Endothelial cell of umbilical vein (primary cell): ENCODE results near the gene MAP3K14. TPM values are rescaled to one million over a fixed set of nuclear protein-coding genes. Genes with fewer than 3 reads are reported as not detected.

ENCODE experiments used
- BruUV-seq: library from RNA; stranded (reverse); fragments of 400-500 nt; replicated peaks from 2 replicates; lab custom pipeline; 2021; lab: Mats Ljungman, UMichigan
- CTCF ChIA-PET: fragments of 300-600, 350-600 bp; sonication (Branson Sonifier 250); formaldehyde crosslinking; loops from one replicate; lab custom pipeline; 2021; ENCODE audit warnings: antibody characterized with exemption, inconsistent platforms; lab: Charles Lee
- POLR2A ChIA-PET: fragments of 300-600, 350-600 bp; sonication (Branson Sonifier 250); formaldehyde crosslinking; loops from one replicate; lab custom pipeline; 2021; ENCODE audit warnings: antibody characterized with exemption, inconsistent platforms; lab: Charles Lee
- DNase-seq: peaks from one replicate; pipeline ENCODE4 v3.0.0-alpha.2; 2011; ENCODE audit warnings: low read depth, low spot score
- FAIRE-seq: peaks from 2 replicates; lab custom pipeline; 2011; peaks lifted over from hg19 to GRCh38; lab: Jason Lieb, UNC
- H2AFZ ChIP-seq: 2 replicates; pipeline ENCODE4 v1.6.0; 2012; ENCODE audit warnings: low read depth, low read length, control low read depth, inconsistent platforms
- H3K27ac ChIP-seq: 2 replicates; pipeline ENCODE4 v1.5.1; 2011; ENCODE audit warnings: low read depth, mild to moderate bottlenecking, control low read depth, low read length, moderate library complexity; ENCODE audit not compliant: insufficient read depth
- H3K27me3 ChIP-seq, 2 experiments: 2 replicates each; pipeline versions ENCODE4 v1.6.0 to v1.6.1; 2011; ENCODE audit warnings: low read length in 2 of 2, mixed read lengths in 1 of 2; ENCODE audit not compliant: control insufficient read depth in 2 of 2, insufficient read depth in 2 of 2
- H3K36me3 ChIP-seq, 2 experiments: 2 replicates in 1 of 2; 3 replicates in 1 of 2; pipeline ENCODE4 v1.5.1; 2011; ENCODE audit warnings: low read length in 2 of 2, mild to moderate bottlenecking in 1 of 2, moderate library complexity in 1 of 2; ENCODE audit not compliant: control insufficient read depth in 2 of 2, insufficient read depth in 2 of 2; ENCODE audit errors: extremely low read depth in 1 of 2
- H3K4me1 ChIP-seq: 3 replicates; pipeline ENCODE4 v1.5.1; 2011; ENCODE audit warnings: mild to moderate bottlenecking, low read length; ENCODE audit not compliant: control insufficient read depth, insufficient read depth; ENCODE audit errors: extremely low read depth
- H3K4me2 ChIP-seq: 2 replicates; pipeline ENCODE4 v1.6.1; 2011; ENCODE audit warnings: low read length, control low read depth, mixed read lengths; ENCODE audit not compliant: insufficient read depth
- H3K4me3 ChIP-seq, 3 experiments: fragments of 200-600 bp in 1 of 3; sonication (generic), shearing (Covaris generic) in 1 of 3; replicated peaks in 1 of 3; 2 replicates each; pipeline ENCODE4 v1.5.1; 2011 to 2016; ENCODE audit warnings: control low read depth in 3 of 3, low read length in 3 of 3, mild to moderate bottlenecking in 2 of 3, inconsistent platforms in 1 of 3, low read depth in 1 of 3, moderate library complexity in 1 of 3; ENCODE audit not compliant: insufficient read depth in 1 of 3
- H3K79me2 ChIP-seq: 2 replicates; pipeline ENCODE4 v1.6.0; 2012; ENCODE audit warnings: low read length, inconsistent platforms; ENCODE audit not compliant: control insufficient read depth, insufficient read depth
- H3K9ac ChIP-seq: replicated peaks from 2 replicates; pipeline ENCODE3; 2011; ENCODE audit warnings: low read length, control low read depth; ENCODE audit not compliant: insufficient read depth; ENCODE audit errors: extremely low read depth
- H3K9me1 ChIP-seq: replicated peaks from 3 replicates; pipeline ENCODE4 v1.6.0; 2011; ENCODE audit warnings: mild to moderate bottlenecking, low read length; ENCODE audit not compliant: control insufficient read depth, insufficient read depth; ENCODE audit errors: extremely low read depth
- H3K9me3 ChIP-seq: replicated peaks from 2 replicates; pipeline ENCODE4 v1.5.1; 2012; ENCODE audit warnings: low read length, inconsistent platforms; ENCODE audit not compliant: control insufficient read depth, insufficient read depth
- H4K20me1 ChIP-seq: replicated peaks from 2 replicates; pipeline ENCODE3; 2011; ENCODE audit warnings: mild to moderate bottlenecking, low read length; ENCODE audit not compliant: control insufficient read depth, insufficient read depth; ENCODE audit errors: extremely low read depth
- EZH2 ChIP-seq: IDR thresholded peaks from 2 replicates; pipeline ENCODE4 v1.6.1; 2012; ENCODE audit warnings: borderline replicate concordance, low read depth, mild to moderate bottlenecking, moderate library complexity, low read length, inconsistent platforms; ENCODE audit not compliant: severe bottlenecking
- FOS ChIP-seq: IDR thresholded peaks from 2 replicates; pipeline ENCODE4 v1.6.1; 2011; ENCODE audit warnings: mild to moderate bottlenecking, low read length, moderate library complexity, borderline replicate concordance; ENCODE audit not compliant: insufficient read depth
- GATA2 ChIP-seq: IDR thresholded peaks from 2 replicates; pipeline ENCODE4 v1.7.0; 2011; ENCODE audit warnings: low read depth, mild to moderate bottlenecking, moderate library complexity, mixed read lengths, low read length; ENCODE audit not compliant: insufficient read length, insufficient read depth
- JUN ChIP-seq: IDR thresholded peaks from 2 replicates; pipeline ENCODE4 v1.6.1; 2011; ENCODE audit warnings: borderline replicate concordance, low read depth; ENCODE audit not compliant: insufficient read length, insufficient read depth
- MYC ChIP-seq: IDR thresholded peaks from one replicate; pipeline ENCODE4 v1.6.1; 2011; ENCODE audit warnings: mild to moderate bottlenecking, low read depth, low read length
- POLR2A ChIP-seq: IDR thresholded peaks from 2 replicates; pipeline ENCODE4 v1.6.1; 2012; ENCODE audit warnings: low read depth, mild to moderate bottlenecking, control low read depth, low read length
- POLR2AphosphoS5 ChIP-seq: IDR thresholded peaks from 2 replicates; pipeline ENCODE4 v1.6.1; 2012; ENCODE audit warnings: low read depth, mild to moderate bottlenecking, control low read depth, low read length, moderate library complexity; ENCODE audit not compliant: insufficient read depth
- dilution Hi-C: fragments of 300-500 bp; cut with MboI; formaldehyde crosslinking; loops from one replicate; pipeline ENCODE4 v1.15.0; 2019; ENCODE audit warnings: low sequenced_read_pairs; ENCODE audit not compliant: extremely low pct_ligation_motif_present
- intact Hi-C: fragments of 100-400 bp; cut with micrococcal nuclease; formaldehyde crosslinking; loops from one replicate; pipeline ENCODE4 v1.10.0; 2022
- polyA plus RNA-seq, 4 experiments: library from polyadenylated mRNA; depleted of rRNA in 3 of 4; stranded (reverse) in 3 of 4; unstranded in 1 of 4; fragments of >200 nt; gene quantifications; 2 replicates each; pipeline versions ENCODE4 v1.2.1 to v1.2.3, GENCODE V29; 2011 to 2012; ENCODE audit warnings: missing spikeins in 1 of 4
- total RNA-seq: library from RNA; stranded (reverse); gene quantifications from 2 replicates; pipeline ENCODE4 v1.2.3, GENCODE V29; 2021
- TF ChIP-seq, protein P1 (sequence below): IDR thresholded peaks from 2 replicates; pipeline ENCODE4 v1.6.1; 2011; ENCODE audit not compliant: insufficient read depth, insufficient read length
- TF ChIP-seq, protein P2 (sequence below), 2 donors: IDR thresholded peaks; 1 replicate in 1 of 2; 2 replicates in 1 of 2; pipeline ENCODE4 v1.5.1; 2011; ENCODE audit warnings: low read length in 2 of 2, mild to moderate bottlenecking in 2 of 2, moderate library complexity in 2 of 2, control low read depth in 1 of 2, inconsistent platforms in 1 of 2, low read depth in 1 of 2; ENCODE audit not compliant: insufficient read depth in 1 of 2; ENCODE audit errors: extremely low read depth in 1 of 2

The MAP3K14 gene
- total and polyA plus RNA-seq, 2 donors (not counting 3 experiments of a cell fraction or from before 2014, with no cell fraction given) = 5.4 to 9.8 TPM

DNA sequence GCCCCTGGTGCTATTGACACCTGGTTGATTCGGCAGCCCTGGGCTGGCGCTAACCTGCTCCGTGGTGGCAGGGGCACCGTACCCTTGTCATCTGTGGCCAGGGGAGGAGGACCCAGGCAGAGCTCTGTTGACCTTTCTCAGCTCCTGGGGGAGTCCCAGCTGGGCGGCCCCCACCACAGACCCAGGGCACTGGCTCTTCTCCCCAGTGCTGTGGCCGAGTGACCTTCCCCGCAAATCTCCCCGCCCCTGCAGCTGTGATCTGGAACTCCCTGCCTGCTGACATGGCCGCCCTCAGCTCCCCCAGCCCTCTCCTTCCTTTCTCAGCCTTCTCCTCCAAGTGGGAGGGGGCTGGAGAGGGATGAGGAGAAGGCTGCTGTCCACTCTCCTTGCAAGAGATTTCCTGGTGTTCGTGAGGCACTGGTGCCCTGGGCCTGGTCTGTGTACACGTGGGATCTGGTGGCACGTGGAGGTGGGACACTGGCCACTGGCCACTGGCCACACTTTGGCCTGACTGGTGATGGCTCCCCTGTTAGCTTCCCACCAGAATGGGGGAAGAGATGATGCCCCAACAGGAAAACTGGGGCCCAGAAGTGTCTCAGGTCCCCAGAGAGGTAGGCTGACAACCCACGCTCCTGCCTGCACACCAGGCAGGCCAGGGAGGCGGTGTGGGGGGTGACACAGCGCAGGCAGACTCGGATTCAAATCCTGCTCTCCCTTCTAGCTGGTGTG lies 87.0 kb downstream of the MAP3K14 start:
- FAIRE-seq (no peak), DNase-seq (no peak)
- Histone ChIP-seq H3K27ac (no peak overlapping the region), H3K36me3 (no peaks in the 10 kb centered on the region), H3K9me3 (no peaks in the 10 kb centered on the region), H3K27me3 (no peaks in the 10 kb centered on the region), H3K4me3 (no peak overlapping the region), H4K20me1 (no peaks in the 10 kb centered on the region), H2AFZ (no peak overlapping the region), H3K9me1 (no peaks in the 10 kb centered on the region), H3K4me1 (peaks cover 8% of the 10 kb centered on the region), H3K79me2 (no peaks in the 10 kb centered on the region), H3K4me2 (no peak overlapping the region), H3K9ac (no peak overlapping the region)
- no peak for TF ChIP-seq MYC
- TF ChIP-seq, protein P1, sequence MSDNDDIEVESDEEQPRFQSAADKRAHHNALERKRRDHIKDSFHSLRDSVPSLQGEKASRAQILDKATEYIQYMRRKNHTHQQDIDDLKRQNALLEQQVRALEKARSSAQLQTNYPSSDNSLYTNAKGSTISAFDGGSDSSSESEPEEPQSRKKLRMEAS = no peak
- TF ChIP-seq POLR2A = no peak
- TF ChIP-seq, protein P2, sequence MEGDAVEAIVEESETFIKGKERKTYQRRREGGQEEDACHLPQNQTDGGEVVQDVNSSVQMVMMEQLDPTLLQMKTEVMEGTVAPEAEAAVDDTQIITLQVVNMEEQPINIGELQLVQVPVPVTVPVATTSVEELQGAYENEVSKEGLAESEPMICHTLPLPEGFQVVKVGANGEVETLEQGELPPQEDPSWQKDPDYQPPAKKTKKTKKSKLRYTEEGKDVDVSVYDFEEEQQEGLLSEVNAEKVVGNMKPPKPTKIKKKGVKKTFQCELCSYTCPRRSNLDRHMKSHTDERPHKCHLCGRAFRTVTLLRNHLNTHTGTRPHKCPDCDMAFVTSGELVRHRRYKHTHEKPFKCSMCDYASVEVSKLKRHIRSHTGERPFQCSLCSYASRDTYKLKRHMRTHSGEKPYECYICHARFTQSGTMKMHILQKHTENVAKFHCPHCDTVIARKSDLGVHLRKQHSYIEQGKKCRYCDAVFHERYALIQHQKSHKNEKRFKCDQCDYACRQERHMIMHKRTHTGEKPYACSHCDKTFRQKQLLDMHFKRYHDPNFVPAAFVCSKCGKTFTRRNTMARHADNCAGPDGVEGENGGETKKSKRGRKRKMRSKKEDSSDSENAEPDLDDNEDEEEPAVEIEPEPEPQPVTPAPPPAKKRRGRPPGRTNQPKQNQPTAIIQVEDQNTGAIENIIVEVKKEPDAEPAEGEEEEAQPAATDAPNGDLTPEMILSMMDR (IDR thresholded peaks at IDR 0.05; ENCODE audit: extremely low read depth in 1 of 2, insufficient read depth in 1 of 2, low read depth in 1 of 2, low read length in 2 of 2) = no peak
- no peak for TF ChIP-seq JUN
- no peak for TF ChIP-seq FOS
- TF ChIP-seq POLR2AphosphoS5 = no peak
- no peak for TF ChIP-seq EZH2
- no peak for TF ChIP-seq GATA2
- intact Hi-C loops (no loop called here), dilution Hi-C loops (no loop called here)
- CTCF ChIA-PET = interaction anchor here (1.1 to 6.6 kb wide), 5 partner anchors 11 to 156 kb away, joined by 3 to 93 read pairs (median 12); partner anchors contain the start of genes ACBD4 and FMNL1
- no TSS peak for BruUV-seq
- POLR2A ChIA-PET = no interaction called here
